Measurements from ENCODE around the gene SH3TC1.

DNA sequence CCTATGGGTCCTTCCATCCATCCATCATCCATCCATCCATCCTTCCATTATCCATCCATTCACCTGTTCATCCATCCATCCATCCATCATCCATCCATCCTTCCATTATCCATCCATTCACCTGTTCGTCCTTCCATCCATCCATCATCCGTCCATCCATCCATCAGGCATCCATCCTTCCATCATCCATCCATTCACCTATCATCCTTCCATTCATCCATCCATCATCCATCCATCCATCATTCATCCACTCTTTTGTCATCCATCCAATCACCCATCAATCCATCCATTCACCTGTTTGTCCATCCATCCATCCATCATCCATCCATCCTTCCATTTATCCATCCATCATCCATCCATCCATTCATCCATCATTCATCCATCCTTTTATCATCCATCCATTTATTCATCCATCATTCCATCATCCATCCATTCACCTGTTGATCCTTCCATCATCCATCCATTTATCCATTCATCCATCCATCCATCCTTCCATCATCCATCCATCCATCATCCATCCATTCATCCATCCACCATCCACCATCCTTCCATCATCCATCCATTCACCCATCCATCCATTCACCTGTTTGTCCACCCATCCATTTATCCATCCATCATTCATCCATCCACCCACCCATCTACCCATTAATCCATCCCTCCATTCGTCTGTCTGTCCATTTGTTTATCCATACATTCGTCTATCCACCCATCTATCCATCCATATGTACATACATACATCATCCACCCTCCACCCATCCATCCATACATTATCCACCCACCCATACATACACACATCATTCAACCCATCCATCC, 34.8 kb downstream of the SH3TC1 start:
- TF ChIP-seq EZH2phosphoT487 (conservative IDR thresholded peaks at IDR 0.05; ENCODE audit: low read length) = no peak
- TF ChIP-seq, protein P1, sequence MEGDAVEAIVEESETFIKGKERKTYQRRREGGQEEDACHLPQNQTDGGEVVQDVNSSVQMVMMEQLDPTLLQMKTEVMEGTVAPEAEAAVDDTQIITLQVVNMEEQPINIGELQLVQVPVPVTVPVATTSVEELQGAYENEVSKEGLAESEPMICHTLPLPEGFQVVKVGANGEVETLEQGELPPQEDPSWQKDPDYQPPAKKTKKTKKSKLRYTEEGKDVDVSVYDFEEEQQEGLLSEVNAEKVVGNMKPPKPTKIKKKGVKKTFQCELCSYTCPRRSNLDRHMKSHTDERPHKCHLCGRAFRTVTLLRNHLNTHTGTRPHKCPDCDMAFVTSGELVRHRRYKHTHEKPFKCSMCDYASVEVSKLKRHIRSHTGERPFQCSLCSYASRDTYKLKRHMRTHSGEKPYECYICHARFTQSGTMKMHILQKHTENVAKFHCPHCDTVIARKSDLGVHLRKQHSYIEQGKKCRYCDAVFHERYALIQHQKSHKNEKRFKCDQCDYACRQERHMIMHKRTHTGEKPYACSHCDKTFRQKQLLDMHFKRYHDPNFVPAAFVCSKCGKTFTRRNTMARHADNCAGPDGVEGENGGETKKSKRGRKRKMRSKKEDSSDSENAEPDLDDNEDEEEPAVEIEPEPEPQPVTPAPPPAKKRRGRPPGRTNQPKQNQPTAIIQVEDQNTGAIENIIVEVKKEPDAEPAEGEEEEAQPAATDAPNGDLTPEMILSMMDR (IDR thresholded peaks at IDR 0.05; ENCODE audit: insufficient read depth, low read length, poor library complexity, severe bottlenecking) = no peak

Measured in SU-DHL-6 (cell line).